Hematopoietic multipotent progenitor cell treated with erythropoietin and hydrocortisone succinate and interleukin-3 and kit ligand, for 8 days (in vitro differentiated cells): ENCODE measurements around the gene PPDPF.
A peak's percentile ranks its signal among the peaks of the same experiment; 100 is the strongest.
"Not testable (repeated sequence)": the region's sequence is repeated elsewhere in the genome, so short reads cannot be mapped to it uniquely, and the experiment has no call there.

ENCODE experiments used
- DNase-seq: peaks from one replicate; pipeline ENCODE4 v3.0.0-alpha.2; 2015

The PPDPF gene

DNA sequence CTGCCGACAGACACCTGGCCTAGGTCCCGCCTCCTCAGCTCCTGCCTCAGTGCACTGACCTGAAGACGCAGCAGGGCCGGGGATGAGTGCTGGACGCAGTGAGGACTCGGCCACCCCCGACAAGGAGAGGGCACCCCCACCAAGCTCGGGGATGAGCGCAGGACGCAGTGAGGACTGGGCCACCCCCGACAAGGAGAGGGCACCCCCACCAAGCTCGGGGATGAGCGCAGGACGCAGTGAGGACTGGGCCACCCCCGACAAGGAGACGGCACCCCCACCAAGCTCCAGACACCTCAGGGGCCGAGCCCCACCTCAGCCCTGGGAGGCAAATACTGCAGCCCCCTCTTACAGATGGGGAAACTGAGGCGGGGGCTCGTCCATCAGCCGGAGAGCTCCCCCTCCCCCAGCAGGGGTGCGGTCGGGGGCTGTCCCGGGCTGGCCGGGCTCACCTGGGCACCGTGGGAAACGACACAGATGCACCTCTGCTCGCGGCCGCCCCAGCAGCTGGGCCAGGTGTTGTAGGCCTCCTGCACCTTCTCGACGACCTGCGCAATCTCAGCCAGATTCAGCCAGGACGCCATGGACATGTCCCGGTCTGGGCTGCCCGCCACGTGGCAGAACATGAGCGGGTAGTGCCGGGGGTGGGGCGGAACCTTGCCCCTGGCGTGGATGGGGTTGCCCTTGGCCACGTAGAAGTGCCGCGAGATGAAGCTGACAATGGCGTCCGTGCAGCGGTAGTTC is 46.0 kb downstream of the PPDPF start:
- no peak for DNase-seq

GRCh38 chr20:63567136-63567385 is 46.5 kb downstream of the PPDPF start:
- peak; percentile 23 for DNase-seq

GRCh38 chr20:63567386-63568169 is 47.0 kb downstream of the PPDPF start:
- peak; percentile 47 for DNase-seq

- DNase-seq: no peak
Measured at GRCh38 chr20:63568170-63568981, 47.8 kb downstream of the PPDPF start.

GRCh38 chr20:63568986-63569949 is 48.7 kb downstream of the PPDPF start:
- DNase-seq: no peak

- no peak for DNase-seq
Measured at GRCh38 chr20:63570281-63571086, 49.9 kb downstream of the PPDPF start.

GRCh38 chr20:63571087-63571478 is 50.5 kb downstream of the PPDPF start:
- DNase-seq: not testable (repeated sequence)
